ENCODE data around the gene PACSIN1.

Gene PACSIN1

DNA sequence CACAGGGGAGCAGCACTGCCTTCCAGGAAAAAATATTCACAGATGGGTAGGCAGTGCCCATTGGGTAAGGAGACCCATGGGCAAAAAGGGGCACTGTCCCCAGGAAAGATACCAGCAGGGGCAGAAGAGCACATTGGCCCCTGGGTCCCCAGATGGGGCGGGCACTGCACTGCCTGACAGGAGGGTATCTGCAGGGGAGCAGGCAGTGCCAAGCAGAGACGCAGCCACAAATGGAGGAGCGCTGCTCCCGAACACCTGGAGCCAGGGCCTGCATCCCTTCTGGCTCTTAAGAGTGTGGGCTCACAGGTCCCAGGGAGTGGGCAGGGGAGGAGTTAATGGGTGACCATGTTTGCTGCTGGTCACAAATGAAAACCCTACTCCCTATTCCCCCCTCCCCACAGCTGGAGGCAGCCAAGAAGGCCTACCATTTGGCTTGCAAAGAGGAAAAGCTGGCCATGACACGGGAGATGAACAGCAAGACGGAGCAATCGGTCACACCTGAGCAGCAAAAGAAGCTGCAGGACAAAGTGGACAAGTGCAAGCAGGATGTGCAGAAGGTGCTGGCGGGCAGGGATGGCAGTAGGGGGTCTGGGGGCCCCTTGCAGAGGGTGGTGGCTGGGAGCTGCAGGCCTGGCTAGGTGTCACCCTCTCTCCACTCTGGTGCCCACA, 63.3 kb downstream of the PACSIN1 start:
- DNase-seq: no peak

DNA sequence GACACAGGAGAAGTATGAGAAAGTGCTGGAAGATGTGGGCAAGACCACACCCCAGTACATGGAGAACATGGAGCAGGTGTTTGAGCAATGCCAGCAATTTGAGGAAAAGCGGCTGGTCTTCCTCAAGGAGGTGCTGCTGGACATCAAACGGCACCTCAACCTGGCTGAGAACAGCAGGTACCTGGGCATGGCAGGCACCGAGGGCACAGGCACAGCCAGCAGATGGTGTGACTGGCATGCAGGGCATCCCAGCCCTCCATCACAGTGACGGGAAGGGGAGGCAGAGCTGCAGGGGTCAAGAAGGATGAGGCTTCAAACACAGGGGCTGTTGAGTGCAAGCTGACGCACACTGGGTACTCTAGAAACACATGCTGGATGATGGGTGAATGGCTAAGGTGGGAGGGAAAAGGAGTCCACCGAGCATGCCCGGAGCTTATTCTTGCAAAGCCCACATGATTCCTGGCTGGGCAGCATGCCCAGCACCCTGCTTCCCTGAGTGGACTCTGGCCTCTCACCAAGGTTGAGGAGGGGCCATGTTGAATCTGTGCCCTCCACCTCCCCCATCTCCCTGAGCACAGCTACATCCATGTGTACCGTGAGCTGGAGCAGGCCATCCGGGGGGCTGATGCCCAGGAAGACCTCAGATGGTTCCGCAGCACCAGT, 63.9 kb downstream of the PACSIN1 start:
- DNase-seq: no peak

DNA sequence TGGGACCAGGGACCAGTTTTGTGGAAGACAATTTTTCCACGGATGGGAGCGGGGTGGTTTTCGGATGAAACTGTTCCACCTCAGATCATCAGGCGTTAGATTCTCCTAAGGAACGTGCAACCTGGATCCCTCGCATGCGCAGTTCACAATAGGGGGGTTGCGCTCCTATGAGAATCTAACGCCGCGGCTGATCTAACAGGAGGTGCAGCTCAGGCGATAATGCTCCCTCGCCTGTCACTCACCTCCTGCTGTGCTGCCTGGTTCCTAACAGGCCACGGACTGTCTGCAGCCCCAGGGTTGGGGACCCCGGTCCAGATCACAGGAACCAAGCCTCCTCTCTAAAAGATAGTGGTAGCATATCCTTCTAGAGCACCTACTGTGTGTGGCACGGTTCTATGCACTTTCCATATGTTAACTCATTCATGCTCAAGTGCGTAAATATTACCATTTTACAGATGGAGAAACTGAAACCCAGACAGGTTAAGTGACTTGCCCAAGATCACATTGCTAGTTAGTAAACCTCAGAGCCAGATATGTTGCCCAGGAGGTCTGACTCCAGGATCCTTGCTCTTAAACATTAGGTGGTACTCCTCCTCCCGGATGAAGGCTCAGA, 65.0 kb downstream of the PACSIN1 start:
- DNase-seq: no peak

DNA sequence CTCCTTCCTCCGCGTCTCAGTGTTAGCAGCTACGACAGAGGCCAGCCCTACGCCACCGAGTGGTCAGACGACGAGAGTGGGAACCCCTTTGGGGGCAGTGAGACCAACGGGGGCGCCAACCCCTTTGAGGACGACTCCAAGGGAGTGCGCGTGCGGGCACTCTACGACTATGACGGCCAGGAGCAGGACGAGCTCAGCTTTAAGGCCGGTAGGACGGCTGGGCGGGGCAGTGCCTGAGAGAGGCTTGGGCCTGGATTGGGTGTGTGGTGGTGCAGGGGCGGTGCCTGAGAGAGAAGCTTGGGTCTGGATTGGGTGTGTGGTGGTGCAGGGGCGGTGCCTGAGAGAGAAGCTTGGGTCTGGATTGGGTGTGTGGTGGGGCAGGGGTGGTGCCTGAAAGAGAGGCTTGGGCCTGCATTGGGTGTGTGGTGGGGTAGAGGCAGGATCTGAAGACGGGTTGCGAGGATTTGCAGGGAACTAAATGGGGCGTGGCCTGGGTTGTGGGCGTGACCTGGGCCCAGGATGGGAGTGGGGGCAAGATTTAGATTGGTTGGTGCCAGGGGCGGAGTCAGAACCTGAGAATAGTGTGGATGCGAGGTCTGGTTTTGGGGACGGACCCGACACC, 65.8 kb downstream of the PACSIN1 start:
- DNase-seq: peak; percentile 37

DNA sequence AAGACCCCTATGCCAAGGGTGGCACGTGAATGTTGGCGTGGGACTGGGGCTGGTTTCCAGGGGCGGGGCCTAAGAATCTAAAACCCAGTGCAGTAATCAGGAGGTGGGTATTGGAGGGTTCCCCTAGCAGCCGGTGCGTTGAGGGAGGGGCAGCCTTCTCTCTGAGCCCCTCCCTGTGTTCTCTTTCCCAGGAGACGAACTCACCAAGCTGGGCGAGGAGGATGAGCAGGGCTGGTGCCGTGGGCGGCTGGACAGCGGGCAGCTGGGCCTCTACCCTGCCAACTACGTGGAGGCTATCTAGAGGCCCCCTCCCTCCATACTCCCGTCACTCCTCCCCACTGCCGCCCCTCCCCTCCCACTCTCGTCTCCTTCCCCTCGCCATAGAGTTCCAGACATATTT, 66.4 kb downstream of the PACSIN1 start:
- DNase-seq: no peak

DNA sequence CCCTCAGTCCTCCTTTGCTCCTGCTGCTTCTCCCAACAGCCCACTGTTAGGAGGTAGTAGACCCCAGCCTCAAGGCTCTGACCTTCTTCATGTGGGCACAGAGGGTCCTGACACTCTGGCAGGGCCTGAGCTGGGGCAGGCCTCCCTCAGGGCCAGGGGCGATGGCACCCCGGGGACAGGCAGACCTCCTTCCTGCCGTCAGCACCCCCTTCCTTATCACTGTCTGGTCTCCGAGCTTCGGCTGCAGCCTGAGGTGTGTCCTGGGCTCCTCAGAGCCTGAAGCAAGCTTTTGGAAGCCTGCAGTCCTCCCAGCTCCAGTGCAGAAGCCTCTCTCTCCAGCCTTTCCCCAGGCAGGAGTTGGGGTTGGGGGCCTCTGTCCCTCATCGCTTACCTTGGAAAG, 68.3 kb downstream of the PACSIN1 start:
- DNase-seq: no peak

DNA sequence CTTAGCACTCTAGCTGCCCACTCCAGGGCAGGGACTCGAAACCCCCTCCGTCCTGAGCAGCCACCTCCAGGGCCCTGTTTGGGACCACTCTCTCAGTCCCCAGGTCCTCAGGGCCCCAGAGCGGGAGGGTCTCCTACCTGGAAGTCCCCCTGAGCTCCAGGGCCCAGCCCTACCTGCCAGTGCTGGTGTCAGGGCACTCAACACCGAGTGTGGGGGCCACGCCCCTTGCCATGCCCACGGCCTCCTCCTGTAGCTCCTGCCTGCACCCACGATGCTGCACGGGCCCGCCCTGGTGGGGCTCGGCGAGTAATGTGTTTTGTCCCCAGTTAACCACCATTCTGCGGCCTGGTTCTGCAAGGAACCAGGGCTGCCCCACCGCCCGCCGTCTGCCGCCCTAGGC, 68.8 kb downstream of the PACSIN1 start:
- no peak for DNase-seq

DNA sequence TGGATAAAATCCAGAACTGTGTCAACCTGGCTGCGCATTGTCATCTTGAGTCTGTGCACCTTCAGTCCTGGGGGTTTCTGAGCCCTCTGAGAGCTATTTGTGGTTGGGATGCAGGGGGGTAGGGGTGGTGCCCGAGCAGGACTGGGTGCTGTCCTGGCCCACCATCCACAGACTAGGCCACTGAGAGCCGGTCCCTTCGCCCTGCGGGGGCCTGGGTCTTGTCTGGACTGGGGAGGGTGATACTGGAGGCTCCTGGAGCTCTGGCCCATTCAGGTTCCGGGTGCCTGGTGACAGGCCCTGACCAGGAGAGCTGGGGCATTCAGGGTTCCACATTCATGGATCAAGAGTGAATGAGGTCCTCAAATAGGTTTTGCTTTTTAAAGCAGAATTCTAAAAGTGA, 69.3 kb downstream of the PACSIN1 start:
- no peak for DNase-seq

DNA sequence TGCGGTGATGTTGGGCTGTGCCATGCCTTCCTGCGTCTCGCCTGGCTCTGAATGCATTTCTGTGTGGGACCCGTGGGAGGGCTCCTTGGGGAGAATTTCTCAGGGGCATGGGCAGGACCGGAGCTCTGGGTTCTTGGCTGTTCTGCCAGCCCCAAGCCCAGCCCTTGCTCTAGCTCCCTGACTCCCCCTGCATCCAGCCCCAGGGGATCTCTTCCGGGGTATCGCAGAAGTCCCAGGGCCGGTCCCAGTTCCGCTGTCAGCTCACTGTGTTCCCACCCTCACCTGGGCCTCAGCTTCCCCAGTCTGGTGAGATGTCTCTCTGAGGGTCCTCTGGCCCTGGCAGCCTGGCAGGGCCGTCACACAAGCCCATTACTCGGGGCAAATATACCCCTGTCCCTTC, 69.8 kb downstream of the PACSIN1 start:
- DNase-seq: no peak

DNA sequence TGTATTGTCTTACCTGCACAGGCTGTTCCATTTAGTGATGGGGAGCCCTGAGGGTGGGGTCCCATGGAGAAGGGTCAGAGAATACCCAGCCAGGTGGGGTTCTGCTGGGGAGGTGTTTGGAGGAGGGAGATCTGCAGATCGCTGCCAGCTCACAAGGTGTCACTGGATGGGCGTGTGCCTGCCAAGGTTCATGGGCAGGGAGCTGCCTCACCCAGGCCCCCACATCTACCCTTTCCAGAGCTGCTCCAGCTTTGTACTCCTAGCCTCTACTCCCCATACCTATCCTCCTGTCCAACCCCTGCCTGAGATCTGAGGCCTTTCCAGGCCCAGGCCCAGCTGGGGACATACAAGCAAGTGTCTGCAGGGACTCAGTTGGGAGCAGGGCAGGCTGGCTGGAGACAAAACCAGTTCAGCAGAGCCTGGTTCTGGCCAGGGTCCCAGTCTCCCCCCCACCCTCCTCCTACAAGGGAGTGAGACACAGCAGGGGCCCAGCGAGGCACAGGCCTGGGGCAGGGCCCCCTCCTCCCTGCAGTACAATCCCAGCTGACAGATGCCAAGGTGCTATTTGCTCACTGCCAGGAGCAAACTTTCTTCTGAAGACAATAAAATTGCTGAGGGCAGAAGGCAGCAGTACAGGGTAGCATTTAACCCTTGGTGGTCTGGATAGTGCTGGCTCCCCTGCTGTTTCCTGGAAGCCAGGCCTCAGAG, 70.5 kb downstream of the PACSIN1 start:
- DNase-seq: no peak

DNA sequence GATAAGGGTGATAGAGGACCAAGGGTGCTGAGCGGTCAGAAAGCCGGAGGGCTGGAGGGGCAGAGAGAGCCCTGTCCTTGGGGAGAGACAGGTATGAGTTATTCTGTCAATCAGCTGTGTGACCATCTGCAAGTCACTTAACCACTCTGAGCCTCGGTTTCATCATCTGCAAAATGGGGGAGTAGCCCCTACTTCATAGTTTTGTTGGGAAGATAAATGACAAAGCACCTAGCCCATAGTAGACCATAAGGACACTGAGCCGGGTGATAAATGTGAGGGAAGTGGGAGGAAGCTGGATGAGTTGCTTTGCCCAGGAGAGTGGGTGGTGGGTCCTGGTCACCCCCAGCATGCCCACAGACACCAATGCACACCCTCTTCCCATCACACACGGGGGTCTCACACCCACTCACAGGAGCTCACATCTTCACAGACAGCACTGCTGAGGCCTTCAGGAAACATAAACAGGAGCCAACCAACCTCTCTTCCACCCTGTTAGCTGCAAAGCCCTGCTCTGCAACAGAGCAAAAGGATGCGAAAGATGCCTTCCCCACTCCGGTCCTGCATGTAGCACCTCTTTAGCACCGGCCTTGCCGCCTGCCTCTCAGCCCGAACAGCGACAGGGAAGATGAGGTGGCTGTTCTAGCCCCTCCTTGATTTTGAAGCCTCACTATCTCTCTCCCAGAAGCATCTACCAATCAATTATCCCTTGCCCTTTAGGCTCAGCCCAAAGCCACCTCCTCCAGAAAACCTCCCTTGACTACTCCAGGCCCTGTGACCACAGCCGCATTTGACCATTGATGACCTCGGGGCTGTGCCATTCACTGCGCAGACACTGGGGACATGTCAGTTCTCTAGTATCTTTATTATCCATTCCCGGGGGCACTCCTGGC, 71.3 kb downstream of the PACSIN1 start:
- DNase-seq: no peak

DNA sequence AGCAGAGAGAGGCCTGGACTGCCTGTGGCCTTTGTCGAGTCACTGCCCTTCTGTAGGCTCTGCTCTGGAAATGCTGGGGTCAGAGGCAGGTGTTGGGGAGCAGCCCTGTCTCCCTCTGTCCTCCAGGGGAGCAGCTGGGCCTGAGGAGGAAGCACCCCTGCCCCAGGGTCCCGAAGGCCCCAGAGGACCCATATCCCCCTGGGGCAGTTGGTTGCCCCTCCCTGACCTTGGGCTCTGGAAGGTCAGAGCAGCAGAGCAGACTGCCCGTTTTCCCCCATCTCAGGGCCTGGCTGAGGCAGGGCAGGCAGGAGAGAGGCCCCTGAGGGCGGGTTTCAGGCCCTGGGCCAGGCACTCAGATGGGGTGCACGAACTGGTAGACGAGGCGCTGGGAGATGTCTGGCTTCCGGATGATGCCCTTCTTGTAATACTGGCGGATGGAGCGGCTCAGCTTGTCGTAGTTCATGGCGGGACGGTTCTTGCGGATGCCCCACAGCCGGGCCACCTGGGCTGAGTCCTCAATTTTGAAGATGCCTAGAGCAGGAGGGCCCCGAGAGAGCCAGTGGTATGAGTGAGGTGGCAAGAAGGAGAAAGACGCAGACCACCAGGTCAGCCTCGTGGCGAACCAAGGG, 72.2 kb downstream of the PACSIN1 start:
- no peak for DNase-seq

DNA sequence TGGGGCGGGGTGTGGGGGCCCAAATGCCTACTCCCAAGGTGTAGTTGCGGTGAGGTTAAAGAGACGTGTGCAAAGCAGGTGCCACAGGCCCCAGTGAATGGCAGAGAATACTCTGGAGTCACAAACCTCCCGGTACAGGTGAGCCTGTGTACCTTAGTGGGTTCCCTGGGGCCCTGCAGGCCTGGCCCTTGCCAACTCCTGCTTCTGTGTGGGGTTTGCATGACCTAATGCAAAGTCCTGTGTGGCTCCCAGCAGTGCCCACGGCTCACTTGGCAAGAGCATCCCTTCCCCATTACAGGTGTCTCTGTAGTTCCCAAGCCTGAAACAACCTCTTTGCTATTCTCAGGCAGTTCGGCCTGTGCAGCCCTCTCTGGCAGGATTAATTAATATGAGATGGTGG, 72.7 kb downstream of the PACSIN1 start:
- no peak for DNase-seq

DNA sequence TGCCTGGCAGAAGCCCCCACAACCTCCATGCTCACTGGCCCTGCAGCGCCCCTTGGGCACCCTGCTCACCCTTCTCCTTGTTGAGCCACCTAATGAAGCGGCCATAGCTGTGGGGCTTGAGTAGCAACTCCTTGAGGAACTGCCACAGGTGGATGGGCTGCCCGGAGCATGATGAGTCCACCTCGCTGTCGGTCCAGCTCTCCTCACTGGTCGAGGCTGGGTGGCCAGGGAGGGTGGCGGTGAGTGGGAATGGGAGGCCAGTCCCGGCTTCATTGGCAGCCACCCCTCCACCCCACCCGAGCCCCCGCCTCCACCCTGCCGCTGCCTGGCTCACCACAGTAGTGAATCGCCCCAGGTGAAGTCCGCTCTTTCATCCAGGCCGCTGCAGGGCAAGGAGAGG, 73.3 kb downstream of the PACSIN1 start:
- DNase-seq: no peak

DNA sequence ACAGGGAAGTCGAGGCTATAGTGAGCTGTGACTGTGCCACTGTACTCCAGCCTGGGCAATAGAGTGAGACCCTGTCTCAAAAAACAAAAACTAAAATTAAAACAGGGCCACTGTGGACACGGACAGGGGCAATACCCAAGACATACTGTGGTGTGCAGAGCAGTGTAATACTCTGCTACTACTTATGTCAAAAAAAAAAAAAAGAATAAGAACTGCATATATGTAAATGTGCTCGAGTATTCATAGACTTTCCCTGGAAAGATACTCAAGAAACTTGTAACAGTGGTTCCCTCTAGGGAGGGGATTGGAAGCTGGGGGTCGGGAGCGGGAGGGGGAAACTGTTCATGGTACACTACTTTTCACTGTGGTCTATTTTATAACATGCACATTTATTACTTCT, 74.3 kb downstream of the PACSIN1 start:
- no peak for DNase-seq

DNA sequence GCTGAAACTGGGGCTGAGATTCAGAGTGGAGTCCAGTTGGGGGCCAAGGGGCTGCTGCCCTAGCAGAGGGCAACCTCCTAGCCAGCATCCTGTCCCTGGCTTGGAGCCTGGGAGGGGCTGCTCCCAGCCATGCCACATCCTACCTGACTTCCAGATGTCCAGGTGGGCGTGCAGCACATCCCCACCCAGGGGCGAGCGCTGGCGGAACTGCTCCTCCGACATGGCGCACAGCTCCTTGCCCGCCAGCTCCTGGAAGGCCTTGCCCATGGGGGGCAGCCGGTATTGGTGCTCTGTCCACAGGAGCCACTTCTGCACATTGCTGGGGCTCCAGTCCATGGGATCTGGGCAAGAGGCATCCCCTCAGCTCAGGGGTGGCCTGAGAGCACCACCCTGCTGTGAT, 75.0 kb downstream of the PACSIN1 start:
- no peak for DNase-seq

DNA sequence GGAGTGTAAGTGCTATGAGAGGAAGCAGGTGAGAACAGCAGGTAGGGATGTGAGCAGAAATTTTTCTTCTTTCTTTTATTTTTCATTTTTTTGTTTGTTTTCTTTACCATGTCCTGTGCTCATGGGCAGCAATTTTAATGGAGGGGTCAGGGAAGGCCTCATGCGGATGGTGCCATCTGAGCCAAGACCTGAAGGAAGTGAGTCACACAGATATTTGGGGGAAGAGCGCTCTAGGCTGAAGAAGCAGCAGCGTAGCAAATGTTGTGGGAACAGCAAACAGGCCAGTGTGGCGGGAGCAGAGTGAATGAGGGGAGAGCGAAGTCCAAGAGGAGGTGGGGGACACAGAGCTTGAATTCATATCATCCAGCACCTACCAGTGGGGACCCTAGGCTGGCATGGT, 77.5 kb downstream of the PACSIN1 start:
- DNase-seq: no peak

DNA sequence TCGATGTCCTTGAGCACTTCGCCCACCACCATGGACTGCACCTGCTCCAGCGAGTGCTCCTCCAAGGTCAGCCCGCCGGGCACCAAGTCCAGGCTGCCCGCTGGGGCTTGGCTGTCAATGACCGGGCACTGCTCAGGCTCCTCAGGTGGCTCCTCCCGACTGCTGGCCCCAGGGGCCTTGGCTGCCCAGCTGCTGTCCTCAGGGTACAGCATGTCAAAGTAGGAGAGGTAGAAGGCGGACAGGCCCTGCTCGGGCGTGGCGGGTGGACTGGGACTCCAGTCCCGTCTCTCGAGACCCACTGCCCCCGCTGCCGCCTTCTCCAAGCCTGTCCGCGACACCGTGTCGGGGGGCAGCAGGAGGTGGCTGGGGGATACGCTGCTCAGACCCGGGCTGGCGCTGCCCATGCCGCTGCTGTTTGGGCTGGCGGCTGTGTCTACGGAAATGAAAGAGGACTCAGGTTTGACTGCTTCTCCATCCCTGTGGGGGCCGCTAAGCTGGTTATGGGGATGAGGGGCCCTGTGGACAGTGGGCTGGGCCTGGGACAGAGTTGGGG, 78.3 kb downstream of the PACSIN1 start:
- no peak for DNase-seq

DNA sequence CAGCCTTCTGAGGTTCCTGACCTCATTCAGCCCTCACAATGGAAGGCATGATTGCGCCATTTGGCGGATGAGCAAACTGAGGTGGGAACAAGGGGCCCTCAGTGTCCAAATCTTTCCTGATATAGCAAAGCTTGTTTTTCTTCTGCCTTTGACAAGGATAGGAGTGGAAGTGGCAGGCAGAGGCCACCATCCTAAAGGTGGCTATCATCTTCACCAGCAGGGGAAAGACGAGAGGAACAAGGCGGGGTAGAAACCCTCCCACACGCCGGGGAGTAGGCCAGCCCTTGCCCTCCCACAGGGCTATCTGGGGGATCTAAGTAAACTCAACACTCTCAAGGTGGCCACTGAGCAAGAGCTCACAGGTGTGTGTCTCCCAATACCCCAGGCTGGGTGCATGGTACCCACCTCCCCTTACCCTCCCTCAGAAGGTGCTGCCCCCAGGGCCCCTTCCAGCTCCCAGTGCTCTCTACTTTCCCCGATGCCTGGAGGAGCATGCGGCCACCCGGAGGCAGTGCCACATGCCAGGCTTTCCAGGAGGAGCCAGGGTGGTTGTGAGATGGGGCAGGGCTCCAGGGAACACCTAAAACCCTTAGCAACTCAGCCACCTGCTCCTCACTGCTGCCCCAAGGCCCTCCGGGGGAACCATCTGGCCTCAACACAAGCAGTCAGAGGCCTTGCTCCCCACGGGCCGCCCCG, 79.0 kb downstream of the PACSIN1 start:
- DNase-seq: no peak

DNA sequence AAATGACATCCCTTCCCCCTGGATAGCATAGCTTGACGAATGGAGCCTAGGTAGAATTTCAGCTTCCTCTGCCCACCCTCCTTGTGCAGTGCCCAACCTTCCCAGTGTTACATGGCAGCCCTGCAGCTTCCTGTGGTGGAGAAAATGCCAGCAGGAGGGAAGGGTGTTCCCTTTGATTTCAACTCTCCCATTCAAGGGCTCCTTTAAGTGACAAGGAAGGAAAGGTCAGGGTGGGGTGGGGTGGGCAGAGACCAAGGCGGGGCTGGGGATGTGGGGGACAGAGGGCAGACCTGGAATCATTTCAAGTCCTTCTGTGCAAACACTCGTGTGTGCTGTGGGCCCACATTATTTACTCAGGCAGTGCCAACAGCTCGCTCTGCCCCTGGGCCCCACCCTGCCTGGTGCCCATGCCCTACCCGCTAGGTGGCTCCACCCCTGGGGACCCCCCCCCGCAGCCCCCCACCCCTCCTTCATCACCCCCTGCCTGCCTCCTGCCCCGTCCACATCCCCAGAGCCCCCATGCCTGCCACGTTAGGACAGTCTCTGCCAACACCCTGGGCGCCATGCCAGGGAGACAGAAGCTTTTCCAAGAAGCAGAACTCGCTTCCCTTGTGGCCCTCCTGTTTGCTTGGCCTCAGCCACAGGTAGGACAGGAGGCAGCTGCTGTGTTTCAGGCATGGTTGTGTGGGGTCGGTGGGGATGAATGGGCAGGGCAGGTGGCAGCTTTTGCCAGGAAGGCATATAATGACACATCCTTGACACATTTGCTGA, 80.9 kb downstream of the PACSIN1 start:
- DNase-seq: no peak
